Mesendoderm (in vitro differentiated cells): Measurements from ENCODE around the gene LIN37. TPM values are rescaled to one million over a fixed set of nuclear protein-coding genes. Genes with fewer than 3 reads are reported as not detected.

ENCODE experiments used
- DNase-seq: peaks from one replicate; pipeline ENCODE4 v3.0.0; 2013
- H2AK5ac ChIP-seq: 2 replicates; pipeline ENCODE4 v1.6.1; 2013; ENCODE audit warnings: low read length, inconsistent platforms
- H2BK120ac ChIP-seq: 2 replicates; pipeline ENCODE4 v1.6.1; 2013; ENCODE audit warnings: low read depth, mild to moderate bottlenecking, low read length, moderate library complexity, mixed read lengths
- H2BK15ac ChIP-seq: replicated peaks from 2 replicates; pipeline ENCODE4 v1.6.1; 2013; ENCODE audit warnings: low read depth, mild to moderate bottlenecking, moderate library complexity
- H2BK5ac ChIP-seq: 2 replicates; pipeline ENCODE4 v1.6.1; 2013; ENCODE audit warnings: low read length, inconsistent platforms
- H3K18ac ChIP-seq: 2 replicates; pipeline ENCODE4 v1.6.1; 2013; ENCODE audit warnings: mild to moderate bottlenecking, low read length, mixed read lengths
- H3K23ac ChIP-seq: one replicate; pipeline ENCODE4 v1.6.1; 2013; ENCODE audit warnings: low read length
- H3K27ac ChIP-seq: 2 replicates; pipeline ENCODE4 v1.5.1; 2013; ENCODE audit warnings: low read depth, mild to moderate bottlenecking, inconsistent platforms, low read length, moderate library complexity
- H3K27me3 ChIP-seq: 2 replicates; pipeline ENCODE4 v1.6.1; 2013; ENCODE audit warnings: low read length, control low read depth, mild to moderate bottlenecking, inconsistent platforms; ENCODE audit not compliant: insufficient read depth, poor library complexity
- H3K36me3 ChIP-seq: 2 replicates; pipeline ENCODE4 v1.6.1; 2013; ENCODE audit warnings: low read length, inconsistent platforms; ENCODE audit not compliant: control insufficient read depth, insufficient read depth
- H3K4ac ChIP-seq: one replicate; pipeline ENCODE4 v1.6.1; 2013; ENCODE audit warnings: low read depth, mild to moderate bottlenecking, low read length, moderate library complexity
- H3K4me1 ChIP-seq: 2 replicates; pipeline ENCODE4 v1.6.1; 2013; ENCODE audit warnings: low read depth, low read length, inconsistent platforms; ENCODE audit not compliant: control insufficient read depth
- H3K4me2 ChIP-seq: 2 replicates; pipeline ENCODE4 v1.6.1; 2013; ENCODE audit warnings: low read length
- H3K4me3 ChIP-seq: 2 replicates; pipeline ENCODE4 v1.5.1; 2013; ENCODE audit warnings: mild to moderate bottlenecking, low read length
- H3K56ac ChIP-seq: one replicate; pipeline ENCODE4 v1.6.1; 2013; ENCODE audit warnings: low read length
- H3K79me1 ChIP-seq: 2 replicates; pipeline ENCODE4 v1.6.1; 2013; ENCODE audit warnings: low read length, inconsistent platforms
- H3K79me2 ChIP-seq: 2 replicates; pipeline ENCODE4 v1.6.1; 2013; ENCODE audit warnings: mild to moderate bottlenecking, low read length; ENCODE audit not compliant: control insufficient read depth, insufficient read depth
- H3K9ac ChIP-seq: 2 replicates; pipeline ENCODE4 v1.6.1; 2013; ENCODE audit warnings: low read length, inconsistent platforms
- H4K5ac ChIP-seq: one replicate; pipeline ENCODE4 v1.6.1; 2013; ENCODE audit warnings: low read length
- H4K8ac ChIP-seq: one replicate; pipeline ENCODE4 v1.6.1; 2013; ENCODE audit warnings: low read depth, mild to moderate bottlenecking, control low read depth, low read length, moderate library complexity
- WGBS: extraction: QIAGEN DNeasy Blood & Tissue Kit; methylation state at CpG from one replicate; pipeline ENCODE4 v1.1.7; 2013; ENCODE audit warnings: low lambda C conversion rate, missing lambda C conversion rate; ENCODE audit not compliant: insufficient coverage; ENCODE audit errors: extremely low coverage; 5-methylcytosine and 5-hydroxymethylcytosine counted together
- polyA plus RNA-seq, 2 experiments: library from polyadenylated mRNA; stranded (reverse); fragments of 200-250 nt; gene quantifications; one replicate each; pipeline ENCODE4 v1.2.3, GENCODE V29; 2013

LIN37 gene
- polyA plus RNA-seq (2013, experiment 1 of 2) = 2.7 TPM
- polyA plus RNA-seq (2013, experiment 2 of 2) = 3.4 TPM

DNA sequence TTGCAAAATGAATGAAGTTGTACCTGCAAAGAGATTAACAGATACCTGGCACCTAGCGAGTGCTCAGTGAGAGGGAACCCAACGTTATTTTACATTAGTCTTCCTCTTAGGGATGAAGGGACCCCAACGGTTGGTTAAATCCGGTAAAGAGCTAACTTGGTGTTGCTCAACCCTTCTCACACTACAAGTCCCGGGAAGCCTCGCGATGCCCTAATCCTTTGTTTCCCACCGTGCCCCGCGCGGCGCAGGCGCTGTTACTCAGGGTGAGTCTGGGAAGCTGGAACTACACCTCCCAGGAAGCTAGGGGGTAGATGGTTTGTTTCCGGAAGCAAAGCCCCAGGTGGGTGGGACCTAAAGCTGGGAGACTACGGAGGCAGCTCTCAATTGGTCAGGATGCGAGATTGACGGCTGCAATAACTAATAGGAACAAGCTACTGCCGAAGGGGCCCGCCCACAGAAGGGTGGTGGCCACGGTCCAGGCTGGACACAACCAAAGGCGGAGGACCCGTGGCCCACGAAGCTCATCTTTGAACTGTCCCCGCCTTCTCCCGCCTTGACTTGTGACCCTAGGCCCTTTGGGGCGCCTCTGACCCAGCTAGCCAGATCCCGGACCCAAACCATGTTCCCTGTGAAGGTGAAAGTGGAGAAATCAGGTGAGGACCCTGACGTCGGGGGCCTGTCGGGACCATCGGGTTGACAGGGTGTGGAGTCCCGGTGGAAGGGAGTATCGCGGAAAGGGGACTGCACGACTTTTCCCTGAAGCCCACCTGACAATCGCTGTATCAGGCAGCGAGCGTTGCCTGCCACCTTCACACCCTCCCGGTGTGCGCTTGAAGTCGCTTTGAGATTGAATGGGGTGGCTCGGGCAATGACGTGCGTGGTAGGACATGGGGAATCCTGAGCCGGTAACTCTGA, at the start of gene LIN37:
TSS of gene LIN37 (plus strand) at position 471 of the 915 bp plus-strand sequence. CDS start at position 620, 149 bp downstream.
- Histone ChIP-seq H2BK5ac (no peak within 1 kb of the TSS), H4K5ac (no peak within 1 kb of the TSS), H3K4ac (no peak within 1 kb of the TSS), H3K4me3 (peak within 1 kb of the TSS; percentile 95), H3K9ac (peak within 1 kb of the TSS; percentile 85), H3K56ac (peak within 1 kb of the TSS; percentile 94), H3K18ac (no peak within 1 kb of the TSS), H2BK15ac (no peak within 1 kb of the TSS), H3K27ac (no peak within 1 kb of the TSS), H3K79me2 (no peaks in the 10 kb centered on the region), H3K4me2 (peak within 1 kb of the TSS; percentile 99), H3K36me3 (no peaks in the 10 kb centered on the region), H3K23ac (no peak within 1 kb of the TSS), H4K8ac (no peak within 1 kb of the TSS), H2BK120ac (no peak within 1 kb of the TSS), H2AK5ac (no peak within 1 kb of the TSS), H3K4me1 (no peaks in the 10 kb centered on the region), H3K79me1 (no peaks in the 10 kb centered on the region), H3K27me3 (no peaks in the 10 kb centered on the region)
- DNase-seq = peak; percentile 100
- WGBS = no CpG with 5 or more reads among the region's 45 CpGs

- Histone ChIP-seq H4K8ac (no peak overlapping the region), H3K4me1 (no peaks in the 10 kb centered on the region), H3K79me2 (no peaks in the 10 kb centered on the region), H3K4me2 (peak overlapping the region; percentile 93), H3K27me3 (no peaks in the 10 kb centered on the region), H3K4me3 (peak overlapping the region; percentile 40), H2BK5ac (no peak overlapping the region), H3K23ac (no peak overlapping the region), H2BK120ac (no peak overlapping the region), H3K27ac (no peak overlapping the region), H3K18ac (no peak overlapping the region), H3K56ac (peak overlapping the region; percentile 89), H3K9ac (peak overlapping the region; percentile 63), H3K36me3 (no peaks in the 10 kb centered on the region), H2AK5ac (no peak overlapping the region), H4K5ac (no peak overlapping the region), H3K79me1 (no peaks in the 10 kb centered on the region), H2BK15ac (no peak overlapping the region), H3K4ac (no peak overlapping the region)
- DNase-seq = peak; percentile 99
- WGBS = no CpG with 5 or more reads among the region's 50 CpGs
These were observed 46.0 kb upstream of the LIN37 start for GRCh38 chr19:35702223-35703012.

- no CpG with 5 or more reads among the region's 9 CpGs for WGBS
- H3K4me1 ChIP-seq = no peaks in the 10 kb centered on the region
- no peaks in the 10 kb centered on the region for H3K36me3 ChIP-seq
- no peak overlapping the region for H3K9ac ChIP-seq
- H3K27ac ChIP-seq = no peak overlapping the region
- H2BK15ac ChIP-seq = no peak overlapping the region
- H4K5ac ChIP-seq = no peak overlapping the region
- no peak overlapping the region for H3K4me3 ChIP-seq
- H3K27me3 ChIP-seq = no peaks in the 10 kb centered on the region
- H3K18ac ChIP-seq = no peak overlapping the region
- no peak overlapping the region for H2BK120ac ChIP-seq
- H2AK5ac ChIP-seq = no peak overlapping the region
- H4K8ac ChIP-seq = no peak overlapping the region
- H2BK5ac ChIP-seq = no peak overlapping the region
- no peaks in the 10 kb centered on the region for H3K79me2 ChIP-seq
- peak; percentile 23 for DNase-seq
- H3K4ac ChIP-seq = no peak overlapping the region
- no peak overlapping the region for H3K4me2 ChIP-seq
- no peaks in the 10 kb centered on the region for H3K79me1 ChIP-seq
- no peak overlapping the region for H3K23ac ChIP-seq
- no peak overlapping the region for H3K56ac ChIP-seq
These were observed 45.0 kb upstream of the LIN37 start for GRCh38 chr19:35703343-35703742.

DNA sequence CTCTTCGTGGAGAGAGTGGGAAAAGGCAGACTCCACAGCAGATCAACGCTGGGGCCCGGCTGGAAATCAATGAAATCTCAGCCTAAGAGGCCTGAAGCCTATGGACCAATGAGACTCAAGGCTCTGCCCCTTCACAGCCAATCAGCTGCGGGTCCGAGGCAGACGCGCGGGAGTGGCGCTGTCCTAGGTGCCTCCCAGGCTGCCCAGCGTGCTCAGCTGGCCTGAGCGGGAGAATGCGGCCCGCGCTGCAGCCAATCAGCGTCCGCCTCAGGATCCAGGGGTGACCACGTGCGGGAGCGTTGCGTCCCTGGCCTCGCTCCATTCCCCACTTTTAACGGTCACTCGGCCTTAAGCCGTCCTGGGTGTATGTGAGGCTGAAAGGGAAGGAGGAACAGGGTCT, 44.2 kb upstream of the LIN37 start, which contains the start of gene ZBTB32:
TSS of gene ZBTB32 (plus strand) at position 341 of the 400 bp plus-strand sequence. CDS start 10,069 bp downstream, outside the sequence.
- H3K4me2 ChIP-seq = no peak within 1 kb of the TSS
- no peak within 1 kb of the TSS for H3K4me3 ChIP-seq
- no peaks in the 10 kb centered on the region for H3K79me2 ChIP-seq
- H3K23ac ChIP-seq = no peak within 1 kb of the TSS
- H3K9ac ChIP-seq = no peak within 1 kb of the TSS
- no peak within 1 kb of the TSS for H2BK5ac ChIP-seq
- WGBS = no CpG with 5 or more reads among the region's 24 CpGs
- no peak within 1 kb of the TSS for H2AK5ac ChIP-seq
- no peaks in the 10 kb centered on the region for H3K27me3 ChIP-seq
- H3K4ac ChIP-seq = no peak within 1 kb of the TSS
- H3K4me1 ChIP-seq = no peaks in the 10 kb centered on the region
- no peak within 1 kb of the TSS for H4K8ac ChIP-seq
- no peak within 1 kb of the TSS for H2BK120ac ChIP-seq
- H3K18ac ChIP-seq = no peak within 1 kb of the TSS
- no peak within 1 kb of the TSS for H3K27ac ChIP-seq
- no peaks in the 10 kb centered on the region for H3K79me1 ChIP-seq
- H3K36me3 ChIP-seq = no peaks in the 10 kb centered on the region
- no peak within 1 kb of the TSS for H4K5ac ChIP-seq
- DNase-seq = peak; percentile 81
- H3K56ac ChIP-seq = no peak within 1 kb of the TSS
- H2BK15ac ChIP-seq = no peak within 1 kb of the TSS

- DNase-seq = no peak
- Histone ChIP-seq H4K8ac (no peak overlapping the region), H3K4ac (no peak overlapping the region), H3K4me3 (no peak overlapping the region), H2BK120ac (no peak overlapping the region), H3K27me3 (no peaks in the 10 kb centered on the region), H3K18ac (no peak overlapping the region), H3K36me3 (no peaks in the 10 kb centered on the region), H3K56ac (no peak overlapping the region), H3K4me1 (no peaks in the 10 kb centered on the region), H3K27ac (no peak overlapping the region), H2BK15ac (no peak overlapping the region), H3K79me2 (no peaks in the 10 kb centered on the region), H3K9ac (no peak overlapping the region), H3K23ac (no peak overlapping the region), H3K79me1 (no peaks in the 10 kb centered on the region), H2AK5ac (no peak overlapping the region), H4K5ac (no peak overlapping the region), H3K4me2 (no peak overlapping the region), H2BK5ac (no peak overlapping the region)
- no CpG with 5 or more reads among the region's 1 CpG for WGBS
These were observed 40.0 kb upstream of the LIN37 start for GRCh38 chr19:35708391-35708790.
